Suprapubic skin (tissue), 4 donors: ENCODE results near the gene DDX56. TPM values are rescaled to one million over a fixed set of nuclear protein-coding genes. Genes with fewer than 3 reads are reported as not detected.
A peak's percentile ranks its signal among the peaks of the same experiment; 100 is the strongest.

Experiments used
- DNase-seq, 2 donors: peaks; one replicate each; pipeline ENCODE4 v3.0.0-alpha.2; 2019; ENCODE audit warnings: low spot score in 2 of 2
- H3K27ac ChIP-seq: fragments of 200-600 bp; sonication (generic); one replicate; pipeline ENCODE4 v1.5.1; 2019
- H3K27me3 ChIP-seq: fragments of 200-600 bp; sonication (generic); one replicate; pipeline ENCODE4 v1.5.1; 2019
- H3K36me3 ChIP-seq: fragments of 200-600 bp; sonication (generic); one replicate; pipeline ENCODE4 v1.5.1; 2019
- H3K4me1 ChIP-seq: fragments of 200-600 bp; sonication (generic); one replicate; pipeline ENCODE4 v1.5.1; 2019
- H3K4me3 ChIP-seq: fragments of 200-600 bp; sonication (generic); one replicate; pipeline ENCODE4 v1.5.1; 2019; ENCODE audit warnings: mild to moderate bottlenecking
- H3K9me3 ChIP-seq: fragments of 200-600 bp; sonication (generic); one replicate; pipeline ENCODE4 v1.5.1; 2019
- EP300 ChIP-seq: sonication (generic); formaldehyde crosslinking; IDR thresholded peaks from one replicate; pipeline ENCODE4 v1.6.1; 2017; ENCODE audit warnings: antibody characterized with exemption
- POLR2A ChIP-seq, 2 donors: fragments of 450-650 bp; IDR thresholded peaks; one replicate each; pipeline ENCODE4 v1.6.1; 2017; ENCODE audit warnings: antibody characterized with exemption in 2 of 2, mild to moderate bottlenecking in 2 of 2, moderate library complexity in 2 of 2
- POLR2AphosphoS5 ChIP-seq, 3 donors: sonication (generic); formaldehyde crosslinking; IDR thresholded peaks; one replicate each; pipeline ENCODE4 v1.6.1; 2017; ENCODE audit warnings: antibody characterized with exemption in 3 of 3
- WGBS: methylation state at CpG from one replicate; pipeline ENCODE4 v1.1.5; 2018; 5-methylcytosine and 5-hydroxymethylcytosine counted together
- total RNA-seq, 4 donors: library from RNA; depleted of rRNA; stranded (reverse); fragments of >200 nt; gene quantifications; one replicate each; pipeline ENCODE4 v1.1.0, GENCODE V29; 2016
- TF ChIP-seq, protein P1 (sequence below), 2 donors: fragments of 200-600 bp in 1 of 2; fragments of 450-650 bp in 1 of 2; sonication (generic) in 1 of 2; IDR thresholded peaks; one replicate each; pipeline ENCODE4 v1.5.1; 2016 to 2019; ENCODE audit warnings: antibody characterized with exemption in 2 of 2, mild to moderate bottlenecking in 1 of 2, moderate library complexity in 1 of 2

Gene DDX56
- total RNA-seq, 4 donors from 2014 or later, result 58.3 to 109 (median 69.5) TPM

DNA sequence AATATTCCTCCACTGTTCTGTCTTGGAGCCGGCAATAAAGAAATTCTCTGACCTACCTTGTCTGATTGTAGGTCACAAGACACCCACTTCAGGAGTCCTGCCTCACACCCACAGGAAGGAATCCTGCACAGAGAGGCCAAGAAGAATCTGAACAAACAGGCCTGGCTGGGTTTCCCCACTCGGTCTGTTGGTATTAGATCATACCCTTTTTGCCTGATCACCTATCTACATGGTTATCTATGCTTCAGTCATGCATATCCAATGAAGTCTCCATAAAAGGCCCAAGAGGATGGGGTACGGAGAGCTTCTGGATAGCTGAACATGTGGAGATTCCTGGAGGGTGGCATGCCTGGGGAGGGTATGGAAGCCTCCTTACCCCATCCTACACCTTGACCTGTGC lies 45.0 kb upstream of the DDX56 start:
- Histone ChIP-seq H3K27me3 (no peaks in the 10 kb centered on the region), H3K9me3 (no peaks in the 10 kb centered on the region), H3K4me3 (no peak overlapping the region), H3K4me1 (peaks cover 82% of the 10 kb centered on the region), H3K36me3 (no peaks in the 10 kb centered on the region), H3K27ac (peak overlapping the region; percentile 76)
- WGBS, result 38% methylated on average over 3 of the region's 3 CpGs
- DNase-seq, result peak in 1 of 2 donors; percentile 52
- no peak for TF ChIP-seq POLR2AphosphoS5 (IDR thresholded peaks at IDR 0.05)
- TF ChIP-seq, protein P1, sequence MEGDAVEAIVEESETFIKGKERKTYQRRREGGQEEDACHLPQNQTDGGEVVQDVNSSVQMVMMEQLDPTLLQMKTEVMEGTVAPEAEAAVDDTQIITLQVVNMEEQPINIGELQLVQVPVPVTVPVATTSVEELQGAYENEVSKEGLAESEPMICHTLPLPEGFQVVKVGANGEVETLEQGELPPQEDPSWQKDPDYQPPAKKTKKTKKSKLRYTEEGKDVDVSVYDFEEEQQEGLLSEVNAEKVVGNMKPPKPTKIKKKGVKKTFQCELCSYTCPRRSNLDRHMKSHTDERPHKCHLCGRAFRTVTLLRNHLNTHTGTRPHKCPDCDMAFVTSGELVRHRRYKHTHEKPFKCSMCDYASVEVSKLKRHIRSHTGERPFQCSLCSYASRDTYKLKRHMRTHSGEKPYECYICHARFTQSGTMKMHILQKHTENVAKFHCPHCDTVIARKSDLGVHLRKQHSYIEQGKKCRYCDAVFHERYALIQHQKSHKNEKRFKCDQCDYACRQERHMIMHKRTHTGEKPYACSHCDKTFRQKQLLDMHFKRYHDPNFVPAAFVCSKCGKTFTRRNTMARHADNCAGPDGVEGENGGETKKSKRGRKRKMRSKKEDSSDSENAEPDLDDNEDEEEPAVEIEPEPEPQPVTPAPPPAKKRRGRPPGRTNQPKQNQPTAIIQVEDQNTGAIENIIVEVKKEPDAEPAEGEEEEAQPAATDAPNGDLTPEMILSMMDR (IDR thresholded peaks at IDR 0.05), result no peak
- no peak for TF ChIP-seq EP300
- TF ChIP-seq POLR2A (IDR thresholded peaks at IDR 0.05), result no peak

- WGBS, result 91% methylated on average over 1 of the region's 1 CpG
- no peaks in the 10 kb centered on the region for H3K27me3 ChIP-seq
Observed at GRCh38 chr7:44618045-44618444, 44.3 kb upstream of the DDX56 start.

GRCh38 chr7:44617225-44617890 lies 43.6 kb upstream of the DDX56 start:
- TF ChIP-seq POLR2A (IDR thresholded peaks at IDR 0.05) (no peak), POLR2AphosphoS5 (IDR thresholded peaks at IDR 0.05) (no peak), EP300 (no peak)
- TF ChIP-seq, protein P1 (IDR thresholded peaks at IDR 0.05), result no peak
- Histone ChIP-seq H3K4me1 (peaks cover 75% of the 10 kb centered on the region), H3K27ac (peak overlapping the region; percentile 76), H3K36me3 (no peaks in the 10 kb centered on the region), H3K9me3 (no peaks in the 10 kb centered on the region), H3K4me3 (no peak overlapping the region), H3K27me3 (no peaks in the 10 kb centered on the region)
- no peak for DNase-seq
- WGBS, result 74% methylated on average over 2 of the region's 2 CpGs

More at GRCh38 chr7:44618045-44618444, 44.3 kb upstream of the DDX56 start:
- Histone ChIP-seq H3K36me3 (no peaks in the 10 kb centered on the region), H3K4me1 (peaks cover 78% of the 10 kb centered on the region), H3K9me3 (no peaks in the 10 kb centered on the region), H3K4me3 (no peak overlapping the region), H3K27ac (peak overlapping the region; percentile 76)
- no peak for TF ChIP-seq POLR2AphosphoS5 (IDR thresholded peaks at IDR 0.05)
- TF ChIP-seq, protein P1 (IDR thresholded peaks at IDR 0.05), result no peak
- TF ChIP-seq EP300, result no peak
- no peak for TF ChIP-seq POLR2A (IDR thresholded peaks at IDR 0.05)
- DNase-seq, result no peak

GRCh38 chr7:44616545-44616944 lies 42.8 kb upstream of the DDX56 start:
- H3K9me3 ChIP-seq, result no peaks in the 10 kb centered on the region
- H3K27ac ChIP-seq, result no peak overlapping the region
- peaks cover 75% of the 10 kb centered on the region for H3K4me1 ChIP-seq
- no peaks in the 10 kb centered on the region for H3K27me3 ChIP-seq
- WGBS, result 83% methylated on average over 12 of the region's 12 CpGs
- no peak overlapping the region for H3K4me3 ChIP-seq
- no peaks in the 10 kb centered on the region for H3K36me3 ChIP-seq
- no peak for DNase-seq
- no peak for TF ChIP-seq POLR2AphosphoS5 (IDR thresholded peaks at IDR 0.05)

DNA sequence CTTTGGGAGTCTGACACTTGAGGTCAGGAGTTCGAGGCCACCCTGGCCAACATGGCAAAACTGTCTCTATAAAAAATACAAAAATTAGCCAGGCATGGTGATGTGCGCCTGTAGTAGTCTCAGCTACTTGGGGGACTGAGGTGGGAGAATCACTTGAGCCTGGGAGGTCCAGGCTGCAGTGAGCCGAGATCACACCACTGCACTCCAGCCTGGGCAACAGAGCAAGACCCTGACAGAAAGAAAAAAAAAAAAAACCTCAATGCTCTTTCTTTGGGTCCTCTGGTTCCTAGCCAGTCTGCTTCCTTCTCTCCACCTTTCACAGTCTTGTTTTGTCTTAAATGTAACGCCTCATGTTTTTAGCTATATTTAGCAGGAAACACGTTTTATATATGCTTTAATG lies 42.1 kb upstream of the DDX56 start:
- no peaks in the 10 kb centered on the region for H3K36me3 ChIP-seq
- H3K4me1 ChIP-seq, result peaks cover 68% of the 10 kb centered on the region
- 71% methylated on average over 5 of the region's 5 CpGs for WGBS
- no peaks in the 10 kb centered on the region for H3K27me3 ChIP-seq
- H3K27ac ChIP-seq, result peak overlapping the region; percentile 41
- H3K9me3 ChIP-seq, result no peaks in the 10 kb centered on the region
- TF ChIP-seq, protein P1 (IDR thresholded peaks at IDR 0.05), result no peak
- TF ChIP-seq EP300, result no peak
- TF ChIP-seq POLR2AphosphoS5 (IDR thresholded peaks at IDR 0.05), result no peak
- TF ChIP-seq POLR2A (IDR thresholded peaks at IDR 0.05), result no peak
- no peak overlapping the region for H3K4me3 ChIP-seq
- DNase-seq, result peak in 1 of 2 donors; percentile 26
